Retinal pigment epithelial cell (primary cell): Measurements from ENCODE around the gene ESPL1.

Experiments used
- DNase-seq: peaks from one replicate; pipeline ENCODE4 v3.0.0-alpha.2; 2010; ENCODE audit warnings: low read depth
- H3K4me3 ChIP-seq: 2 replicates; pipeline ENCODE4 v1.5.1; 2011; ENCODE audit warnings: mild to moderate bottlenecking, low read length, control low read depth, moderate library complexity
- TF ChIP-seq, protein P1 (sequence below): conservative IDR thresholded peaks from 2 replicates; pipeline ENCODE4 v1.5.1; 2011; ENCODE audit warnings: low read depth, low read length, control low read depth, inconsistent platforms

Gene ESPL1

DNA sequence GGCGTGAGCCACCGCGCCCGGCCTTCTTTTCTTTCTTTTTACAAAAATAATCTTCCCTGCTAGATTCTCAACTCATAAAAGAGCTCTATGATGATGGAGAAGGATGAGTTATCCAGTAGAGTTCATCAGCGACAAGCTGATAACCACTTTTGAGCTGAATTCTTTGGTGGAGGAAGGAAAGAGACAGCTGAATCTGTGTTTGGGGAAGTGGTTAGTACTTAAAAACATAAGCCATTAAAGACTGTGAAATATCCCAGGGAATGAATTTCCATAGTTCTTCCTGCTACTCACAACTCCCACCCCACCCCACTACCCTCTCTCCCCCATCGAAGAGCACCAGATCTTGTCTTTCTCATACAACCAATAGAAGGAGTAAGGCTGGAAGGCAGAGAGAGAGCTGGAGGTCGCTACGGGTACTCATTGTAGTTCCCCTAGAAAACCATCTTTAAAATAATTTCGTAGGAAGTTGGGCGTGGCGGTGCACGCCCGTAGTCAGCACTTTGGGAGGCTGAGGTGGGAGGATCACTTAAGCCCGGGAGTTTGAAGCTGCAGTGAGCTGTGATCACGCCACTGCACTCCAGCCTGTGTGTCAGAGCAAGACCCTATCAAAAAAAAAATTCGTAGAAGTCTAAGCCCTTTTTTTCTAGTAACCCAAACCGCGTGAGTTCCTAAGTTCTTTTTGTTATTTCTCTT is 647 bp upstream of the ESPL1 start:
- peak overlapping the region; percentile 92 for H3K4me3 ChIP-seq
- TF ChIP-seq, protein P1, sequence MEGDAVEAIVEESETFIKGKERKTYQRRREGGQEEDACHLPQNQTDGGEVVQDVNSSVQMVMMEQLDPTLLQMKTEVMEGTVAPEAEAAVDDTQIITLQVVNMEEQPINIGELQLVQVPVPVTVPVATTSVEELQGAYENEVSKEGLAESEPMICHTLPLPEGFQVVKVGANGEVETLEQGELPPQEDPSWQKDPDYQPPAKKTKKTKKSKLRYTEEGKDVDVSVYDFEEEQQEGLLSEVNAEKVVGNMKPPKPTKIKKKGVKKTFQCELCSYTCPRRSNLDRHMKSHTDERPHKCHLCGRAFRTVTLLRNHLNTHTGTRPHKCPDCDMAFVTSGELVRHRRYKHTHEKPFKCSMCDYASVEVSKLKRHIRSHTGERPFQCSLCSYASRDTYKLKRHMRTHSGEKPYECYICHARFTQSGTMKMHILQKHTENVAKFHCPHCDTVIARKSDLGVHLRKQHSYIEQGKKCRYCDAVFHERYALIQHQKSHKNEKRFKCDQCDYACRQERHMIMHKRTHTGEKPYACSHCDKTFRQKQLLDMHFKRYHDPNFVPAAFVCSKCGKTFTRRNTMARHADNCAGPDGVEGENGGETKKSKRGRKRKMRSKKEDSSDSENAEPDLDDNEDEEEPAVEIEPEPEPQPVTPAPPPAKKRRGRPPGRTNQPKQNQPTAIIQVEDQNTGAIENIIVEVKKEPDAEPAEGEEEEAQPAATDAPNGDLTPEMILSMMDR: no peak
- no peak for DNase-seq

DNA sequence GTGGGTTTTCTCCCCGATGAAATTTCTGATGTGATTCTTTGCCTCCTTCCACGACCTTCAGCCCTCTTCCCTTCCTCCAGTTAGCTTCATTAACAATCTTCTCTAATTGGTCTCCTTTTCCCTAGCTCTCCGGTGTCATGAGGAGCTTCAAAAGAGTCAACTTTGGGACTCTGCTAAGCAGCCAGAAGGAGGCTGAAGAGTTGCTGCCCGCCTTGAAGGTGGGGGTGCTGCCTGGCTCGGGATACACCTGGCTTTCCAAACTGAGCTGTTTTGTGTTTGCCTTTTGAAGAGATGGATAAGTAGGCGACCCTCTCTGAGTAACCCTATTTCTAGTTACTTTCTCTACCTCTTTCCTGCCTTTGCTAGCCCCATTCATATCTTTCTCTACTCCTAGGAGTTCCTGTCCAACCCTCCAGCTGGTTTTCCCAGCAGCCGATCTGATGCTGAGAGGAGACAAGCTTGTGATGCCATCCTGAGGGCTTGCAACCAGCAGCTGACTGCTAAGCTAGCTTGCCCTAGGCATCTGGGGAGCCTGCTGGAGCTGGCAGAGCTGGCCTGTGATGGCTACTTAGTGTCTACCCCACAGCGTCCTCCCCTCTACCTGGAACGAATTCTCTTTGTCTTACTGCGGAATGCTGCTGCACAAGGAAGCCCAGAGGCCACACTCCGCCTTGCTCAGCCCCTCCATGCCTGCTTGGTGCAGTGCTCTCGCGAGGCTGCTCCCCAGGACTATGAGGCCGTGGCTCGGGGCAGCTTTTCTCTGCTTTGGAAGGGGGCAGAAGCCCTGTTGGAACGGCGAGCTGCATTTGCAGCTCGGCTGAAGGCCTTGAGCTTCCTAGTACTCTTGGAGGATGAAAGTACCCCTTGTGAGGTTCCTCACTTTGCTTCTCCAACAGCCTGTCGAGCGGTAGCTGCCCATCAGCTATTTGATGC is 797 bp downstream of the ESPL1 start:
- TF ChIP-seq, protein P1: no peak
- H3K4me3 ChIP-seq: peak overlapping the region; percentile 92
- no peak for DNase-seq

DNA sequence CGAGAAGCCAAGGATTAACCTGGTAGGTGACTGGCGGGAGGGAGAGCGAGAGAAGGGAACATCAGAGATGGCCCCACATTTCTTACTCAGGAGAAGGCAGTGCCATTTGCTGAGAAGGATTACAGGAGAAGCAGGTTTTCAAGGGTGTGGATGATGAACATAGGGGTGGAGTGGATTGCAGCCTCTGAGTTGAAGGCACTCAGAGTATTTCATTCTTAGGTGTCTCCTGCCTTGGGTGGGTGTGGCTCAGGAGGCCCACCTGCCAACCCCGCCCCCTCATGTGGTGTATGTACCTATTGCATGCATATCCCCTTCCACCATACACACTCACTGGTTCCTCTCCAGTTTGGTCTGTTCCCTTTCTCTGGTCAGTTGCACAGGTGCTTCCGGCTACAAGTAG is 6.3 kb downstream of the ESPL1 start:
- H3K4me3 ChIP-seq: no peak overlapping the region
- TF ChIP-seq, protein P1: no peak
- DNase-seq: no peak

DNA sequence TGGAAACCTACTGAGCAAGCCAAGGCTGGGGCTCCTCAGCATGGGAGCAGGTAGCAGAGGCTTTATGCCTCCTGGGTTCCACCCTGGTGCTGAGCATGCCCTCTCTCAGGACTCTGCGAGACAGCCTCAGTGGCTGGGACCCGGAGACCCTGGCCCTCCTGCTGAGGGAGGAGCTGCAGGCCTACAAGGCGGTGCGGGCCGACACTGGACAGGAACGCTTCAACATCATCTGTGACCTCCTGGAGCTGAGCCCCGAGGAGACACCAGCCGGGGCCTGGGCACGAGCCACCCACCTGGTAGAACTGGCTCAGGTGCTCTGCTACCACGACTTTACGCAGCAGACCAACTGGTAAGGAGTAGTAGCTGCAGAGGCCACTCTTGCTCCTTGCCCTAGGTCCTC is 8.4 kb downstream of the ESPL1 start:
- DNase-seq: no peak
- TF ChIP-seq, protein P1: no peak
- no peak overlapping the region for H3K4me3 ChIP-seq

DNA sequence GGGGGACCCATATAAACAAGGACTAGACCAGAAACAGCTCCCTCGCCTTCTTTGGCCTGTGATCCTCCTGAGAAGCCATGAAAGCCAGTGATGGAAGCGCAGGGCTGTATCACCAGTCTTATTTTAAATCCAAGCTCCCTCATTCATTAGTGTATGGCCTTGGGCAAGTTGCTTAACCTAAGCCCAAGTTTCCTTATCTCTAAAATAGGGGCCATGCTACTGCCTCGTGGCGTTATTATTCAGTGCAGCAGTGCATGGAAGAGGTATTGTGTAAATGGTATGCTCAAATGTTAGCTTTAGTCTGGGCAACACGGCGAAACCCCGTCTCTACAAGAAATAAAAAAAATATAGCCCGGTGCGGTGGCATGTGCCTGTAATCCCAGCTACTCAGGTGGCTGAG is 9.9 kb downstream of the ESPL1 start:
- DNase-seq: no peak
- TF ChIP-seq, protein P1: no peak
- H3K4me3 ChIP-seq: no peak overlapping the region

DNA sequence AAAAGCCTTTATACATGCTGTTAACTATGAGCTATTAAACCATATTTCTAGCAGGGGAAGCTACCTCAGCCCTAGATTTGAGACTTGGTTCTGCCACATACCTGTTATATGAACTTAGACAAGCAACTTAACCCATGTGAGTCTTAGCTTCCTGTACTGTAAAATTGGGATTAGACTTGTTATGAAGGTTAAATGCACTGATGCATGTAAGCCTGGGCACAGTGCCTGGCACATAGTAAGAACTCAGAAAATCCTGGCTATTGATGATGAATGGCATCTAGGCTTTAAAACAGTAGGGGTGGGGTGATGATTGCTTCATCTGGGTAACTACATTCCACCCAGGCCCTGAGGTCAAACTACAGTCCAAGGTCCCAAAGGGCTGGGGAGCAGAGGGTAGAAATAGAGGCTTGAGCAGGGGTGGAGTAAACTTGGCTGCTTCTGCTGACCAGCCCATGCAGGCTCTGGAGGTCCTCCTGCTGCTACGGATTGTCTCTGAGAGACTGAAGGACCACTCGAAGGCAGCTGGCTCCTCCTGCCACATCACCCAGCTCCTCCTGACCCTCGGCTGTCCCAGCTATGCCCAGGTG is 11.3 kb downstream of the ESPL1 start:
- TF ChIP-seq, protein P1: no peak
- DNase-seq: peak; percentile 58
- no peak overlapping the region for H3K4me3 ChIP-seq
